Panc1 (cell line): ENCODE measurements around the gene GIPC3. TPM values are rescaled to one million over a fixed set of nuclear protein-coding genes. Genes with fewer than 3 reads are reported as not detected.

Experiments used
- ATAC-seq: fragments of 200-7000 bp; cut with Tn5 transposase; 2 replicates; pipeline ENCODE4 v1.9.1; 2020; ENCODE audit warnings: mild to moderate bottlenecking, moderate library complexity
- BruUV-seq: library from RNA; stranded (reverse); fragments of 400-500 nt; replicated peaks from 2 replicates; lab custom pipeline; 2021; lab: Mats Ljungman, UMichigan
- CTCF ChIA-PET: fragments of 300-600 bp; sonication (Branson Sonifier 250); formaldehyde crosslinking; loops from one replicate; lab custom pipeline; 2022; ENCODE audit warnings: antibody characterized with exemption; lab: Charles Lee
- POLR2A ChIA-PET: fragments of 300-600 bp; sonication (Branson Sonifier 250); formaldehyde crosslinking; loops from one replicate; lab custom pipeline; 2022; ENCODE audit warnings: antibody characterized with exemption; lab: Charles Lee
- DNase-seq: peaks from one replicate; pipeline ENCODE4 v3.0.0-alpha.2; 2010; ENCODE audit warnings: low read depth, low spot score
- H3K27ac ChIP-seq: 2 replicates; pipeline ENCODE4 v1.5.1; 2011; ENCODE audit warnings: mild to moderate bottlenecking, low read length, inconsistent platforms
- H3K27me3 ChIP-seq: fragments of 200-500 bp; sonication (Bioruptor generic); 2 replicates; pipeline ENCODE4 v1.6.0; 2014; ENCODE audit warnings: low read length, inconsistent platforms; ENCODE audit not compliant: control insufficient read depth, insufficient read depth
- H3K36me3 ChIP-seq: fragments of 200-500 bp; sonication (Bioruptor generic); 2 replicates; pipeline ENCODE4 v1.5.1; 2014; ENCODE audit warnings: inconsistent platforms, mild to moderate bottlenecking, low read length, moderate library complexity; ENCODE audit not compliant: control insufficient read depth, insufficient read depth
- H3K4me1 ChIP-seq: 2 replicates; pipeline ENCODE4 v1.5.1; 2011; ENCODE audit warnings: inconsistent platforms, mild to moderate bottlenecking, low read length, moderate library complexity; ENCODE audit not compliant: control insufficient read depth, insufficient read depth
- H3K4me3 ChIP-seq, 2 experiments: 2 replicates each; pipeline ENCODE4 v1.5.1; 2011 to 2012; ENCODE audit warnings: low read depth in 2 of 2, low read length in 2 of 2, mild to moderate bottlenecking in 2 of 2, inconsistent platforms in 1 of 2, moderate library complexity in 1 of 2
- H3K9me3 ChIP-seq: fragments of 200-500 bp; sonication (Bioruptor generic); 2 replicates; pipeline ENCODE4 v1.5.1; 2014; ENCODE audit warnings: low read depth, mild to moderate bottlenecking, inconsistent platforms, low read length, moderate library complexity; ENCODE audit not compliant: control insufficient read depth, insufficient read depth
- CTCF ChIP-seq: fragments of 450-650 bp; IDR thresholded peaks from 2 replicates; pipeline ENCODE4 v1.5.1; 2017; ENCODE audit warnings: mild to moderate bottlenecking
- POLR2AphosphoS5 ChIP-seq: IDR thresholded peaks from 2 replicates; pipeline ENCODE4 v1.6.1; 2012; ENCODE audit warnings: mild to moderate bottlenecking, low read depth, low read length, moderate library complexity
- REST ChIP-seq, 2 experiments: IDR thresholded peaks; 2 replicates each; pipeline ENCODE4 v1.6.1; 2011 to 2012; ENCODE audit warnings: low read depth in 2 of 2, control low read depth in 1 of 2, low read length in 1 of 2, mild to moderate bottlenecking in 1 of 2, moderate library complexity in 1 of 2; ENCODE audit not compliant: insufficient read depth in 1 of 2
- SIN3A ChIP-seq: IDR thresholded peaks from 2 replicates; pipeline ENCODE4 v1.6.1; 2012; ENCODE audit warnings: low read depth, mild to moderate bottlenecking, low read length, moderate library complexity, borderline replicate concordance; ENCODE audit not compliant: insufficient read depth
- TCF7L2 ChIP-seq: IDR thresholded peaks from 2 replicates; pipeline ENCODE4 v1.6.1; 2011; ENCODE audit warnings: mild to moderate bottlenecking, low read depth, low read length, inconsistent platforms
- in situ Hi-C: cut with HindIII; loops from 2 replicates; pipeline ENCODE4 v1.10.0; 2016; ENCODE audit warnings: low sequenced_read_pairs, low pct_unique_long_range_greater_than_20kb
- intact Hi-C: fragments of 100-400 bp; cut with micrococcal nuclease; formaldehyde crosslinking; loops from one replicate; pipeline ENCODE4 v1.10.0; 2022; ENCODE audit not compliant: unreplicated experiment
- total RNA-seq: library from RNA; stranded (reverse); gene quantifications from one replicate; pipeline ENCODE4 v1.2.1, GENCODE V29; 2021; ENCODE audit not compliant: unreplicated experiment

The GIPC3 gene
- total RNA-seq, 1 experiment from 2014 or later = 0.92 TPM

GRCh38 chr19:3636506-3636905, 51.2 kb downstream of the GIPC3 start:
- intact Hi-C loops = no loop called here
- in situ Hi-C loops = no loop called here
- DNase-seq (no peak), ATAC-seq (no peak)
- no peaks in the 10 kb centered on the region for H3K27me3 ChIP-seq
- no peak overlapping the region for H3K4me3 ChIP-seq
- TF ChIP-seq TCF7L2 (no peak), REST (IDR thresholded peaks at IDR 0.05; ENCODE audit: insufficient read depth in 1 of 2, low read depth in 2 of 2, low read length in 1 of 2) (no peak)
- CTCF ChIA-PET = no interaction called here
- no peaks in the 10 kb centered on the region for H3K4me1 ChIP-seq
- POLR2A ChIA-PET = no interaction called here
- no peak overlapping the region for H3K27ac ChIP-seq
- no peaks in the 10 kb centered on the region for H3K9me3 ChIP-seq
- no TSS peak for BruUV-seq
- H3K36me3 ChIP-seq = no peaks in the 10 kb centered on the region

DNA sequence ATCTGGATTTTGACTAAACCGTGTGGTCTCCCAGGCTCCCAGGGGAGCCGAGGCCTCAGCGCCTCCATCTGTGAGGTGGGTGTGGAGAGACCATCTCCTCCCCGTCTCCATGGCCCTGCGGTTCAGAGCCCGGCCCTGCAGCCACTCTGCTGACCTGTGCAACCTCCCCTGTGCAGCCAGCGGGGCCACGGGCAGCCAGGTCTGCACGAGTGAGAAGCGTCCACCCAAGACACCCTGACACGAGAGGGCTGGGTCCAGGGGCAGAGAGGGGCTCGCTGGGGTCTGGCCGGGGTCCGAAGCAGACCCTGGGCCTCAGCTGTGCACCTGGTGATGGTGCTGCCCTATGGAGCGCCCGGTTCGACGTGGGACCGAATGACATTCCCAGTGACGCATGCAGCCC, 51.7 kb downstream of the GIPC3 start:
- H3K36me3 ChIP-seq = no peaks in the 10 kb centered on the region

More for the DNA sequence above, 51.7 kb downstream of the GIPC3 start:
- ChIA-PET CTCF (no interaction called here), POLR2A (no interaction called here)
- Histone ChIP-seq H3K4me3 (no peak overlapping the region), H3K9me3 (no peaks in the 10 kb centered on the region), H3K27me3 (no peaks in the 10 kb centered on the region), H3K27ac (no peak overlapping the region), H3K4me1 (no peaks in the 10 kb centered on the region)
- DNase-seq = no peak
- ATAC-seq = no peak
- BruUV-seq = no TSS peak
- intact Hi-C loops = no loop called here
- no peak for TF ChIP-seq CTCF
- TF ChIP-seq POLR2AphosphoS5 = no peak
- no peak for TF ChIP-seq TCF7L2
- TF ChIP-seq REST (IDR thresholded peaks at IDR 0.05; ENCODE audit: insufficient read depth in 1 of 2, low read depth in 2 of 2, low read length in 1 of 2) = no peak
- no peak for TF ChIP-seq SIN3A
- in situ Hi-C loops = no loop called here
